BJ (cell line): Measurements from ENCODE around the gene RIPPLY2. TPM values are rescaled to one million over a fixed set of nuclear protein-coding genes. Genes with fewer than 3 reads are reported as not detected.

Experiments
- CTCF ChIA-PET: fragments of 350-600 bp; formaldehyde crosslinking; extraction: SDS; loops from one replicate; lab custom pipeline; 2021; ENCODE audit warnings: antibody characterized with exemption, inconsistent platforms; lab: Yijun Ruan, JAX
- POLR2A ChIA-PET: fragments of 300-600 bp; sonication (Branson Sonifier 250); formaldehyde crosslinking; extraction: SDS; loops from one replicate; lab custom pipeline; 2021; ENCODE audit warnings: antibody characterized with exemption; lab: Charles Lee
- DNase-seq: peaks from one replicate; pipeline ENCODE4 v3.0.0-alpha.2; 2011; ENCODE audit warnings: low read depth
- H3K27me3 ChIP-seq: 2 replicates; pipeline ENCODE4 v1.6.0; 2011; ENCODE audit warnings: low read length; ENCODE audit not compliant: control insufficient read depth, insufficient read depth
- H3K36me3 ChIP-seq: 2 replicates; pipeline ENCODE4 v1.5.1; 2011; ENCODE audit warnings: low read length; ENCODE audit not compliant: control insufficient read depth, insufficient read depth
- H3K4me3 ChIP-seq: 2 replicates; pipeline ENCODE4 v1.5.1; 2011; ENCODE audit warnings: low read depth, mild to moderate bottlenecking, control low read depth, low read length
- CTCF ChIP-seq: IDR thresholded peaks from 2 replicates; pipeline ENCODE4 v1.5.1; 2011; ENCODE audit warnings: low read depth, mild to moderate bottlenecking, control low read depth, inconsistent platforms, low read length, moderate library complexity; ENCODE audit not compliant: insufficient read depth
- polyA plus RNA-seq: library from polyadenylated mRNA; depleted of rRNA; stranded (reverse); fragments of >200 nt; gene quantifications from 2 replicates; pipeline ENCODE4 v1.2.3, GENCODE V29; 2011

RIPPLY2 gene
- polyA plus RNA-seq, 1 experiment: not detected

DNA sequence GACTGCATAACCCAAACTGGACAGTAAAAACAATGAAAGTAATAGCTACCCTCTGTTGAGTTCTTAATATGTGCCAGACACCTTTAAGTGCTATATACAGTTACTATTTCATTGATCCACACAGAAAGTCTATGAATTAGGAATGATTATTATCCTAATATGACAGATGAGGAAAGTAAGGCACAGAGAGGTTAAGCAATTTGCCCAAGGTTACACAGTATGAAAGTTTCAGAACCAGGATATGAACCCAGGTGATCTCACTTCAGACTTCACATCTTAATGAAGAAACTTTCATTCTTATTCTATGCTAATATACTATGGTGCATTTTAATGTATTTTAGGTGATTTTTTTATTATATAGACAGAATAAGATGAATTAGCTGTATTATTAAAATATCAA, 40.6 kb upstream of the RIPPLY2 start:
- ChIA-PET POLR2A (no interaction called here), CTCF (interaction anchor here (0.6 to 1.2 kb wide), 3 partner anchors 18 to 371 kb away, joined by 3 read pairs; no protein-coding TSS in a partner anchor)
- no peaks in the 10 kb centered on the region for H3K36me3 ChIP-seq
- no peaks in the 10 kb centered on the region for H3K27me3 ChIP-seq
- H3K4me3 ChIP-seq: no peak overlapping the region
- TF ChIP-seq CTCF: no peak
- DNase-seq: no peak

DNA sequence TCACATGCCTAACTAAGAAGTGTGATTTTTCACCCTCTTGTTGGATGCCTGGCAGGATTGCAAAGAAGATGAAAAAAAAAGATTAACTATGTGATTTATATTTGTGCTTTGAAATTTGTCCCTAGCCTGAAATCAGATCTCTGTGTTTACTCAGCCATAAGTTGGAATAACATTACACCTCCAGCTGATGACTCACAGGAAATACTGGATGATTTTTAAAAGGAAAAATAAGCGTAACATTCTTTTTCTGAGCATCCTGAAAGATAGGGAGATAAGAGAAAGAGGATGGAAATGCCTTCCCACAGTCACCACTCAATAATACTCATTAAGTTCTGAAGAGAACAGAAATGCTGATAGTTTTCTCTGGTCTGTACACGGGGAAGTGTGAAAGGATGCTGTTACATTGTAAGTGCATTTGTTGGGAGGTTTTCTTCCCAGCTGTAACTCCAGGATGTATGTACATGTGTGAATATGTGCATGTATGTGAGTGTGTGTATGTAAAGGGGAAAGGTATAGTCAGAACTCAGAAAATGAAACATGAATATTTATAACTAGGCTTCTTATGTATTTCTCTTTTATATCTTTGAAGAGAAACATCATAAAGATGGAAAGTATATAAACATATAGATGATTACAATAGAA, 37.4 kb upstream of the RIPPLY2 start:
- H3K27me3 ChIP-seq: no peaks in the 10 kb centered on the region
- POLR2A ChIA-PET: no interaction called here
- no peaks in the 10 kb centered on the region for H3K36me3 ChIP-seq
- no peak for DNase-seq
- H3K4me3 ChIP-seq: no peak overlapping the region
- TF ChIP-seq CTCF: no peak
- CTCF ChIA-PET: no interaction called here

- POLR2A ChIA-PET: no interaction called here
Observed at GRCh38 chr6:83822629-83823169, 30.5 kb upstream of the RIPPLY2 start.

GRCh38 chr6:83824388-83824801, 28.8 kb upstream of the RIPPLY2 start:
- Histone ChIP-seq H3K27me3 (no peaks in the 10 kb centered on the region), H3K36me3 (no peaks in the 10 kb centered on the region), H3K4me3 (no peak overlapping the region)
- no peak for TF ChIP-seq CTCF
- DNase-seq: no peak
- ChIA-PET CTCF (no interaction called here), POLR2A (no interaction called here)

More at GRCh38 chr6:83822629-83823169, 30.5 kb upstream of the RIPPLY2 start:
- no peaks in the 10 kb centered on the region for H3K36me3 ChIP-seq
- H3K27me3 ChIP-seq: no peaks in the 10 kb centered on the region
- DNase-seq: no peak
- H3K4me3 ChIP-seq: no peak overlapping the region
- CTCF ChIA-PET: interaction anchor here (0.7 kb wide), 1 partner anchor 390 kb away, joined by 3 read pairs; no protein-coding TSS in a partner anchor
- TF ChIP-seq CTCF: no peak

DNA sequence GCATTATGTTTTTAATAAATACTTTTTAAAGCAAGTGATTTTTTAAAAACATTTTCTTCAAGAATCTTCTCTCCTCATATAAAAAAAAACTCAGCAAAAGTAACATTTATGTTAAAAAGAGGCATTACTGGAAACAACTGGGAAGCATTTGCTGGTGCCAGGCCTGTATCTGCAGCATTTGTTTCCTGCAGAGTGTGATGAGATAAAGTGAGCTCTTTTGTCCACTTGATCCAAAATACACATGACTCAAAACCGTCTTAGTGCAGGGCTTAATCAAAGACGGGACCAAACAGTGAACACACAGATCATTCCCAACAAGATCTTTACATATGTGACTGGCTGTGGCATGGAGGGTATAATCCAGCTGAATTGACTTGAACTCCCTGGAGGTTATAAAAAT, 28.3 kb upstream of the RIPPLY2 start:
- Histone ChIP-seq H3K36me3 (no peaks in the 10 kb centered on the region), H3K27me3 (no peaks in the 10 kb centered on the region), H3K4me3 (no peak overlapping the region)
- POLR2A ChIA-PET: no interaction called here
- no peak for DNase-seq
- no peak for TF ChIP-seq CTCF
- CTCF ChIA-PET: no interaction called here
